LNCaP clone FGC (cell line): Measurements from ENCODE around the gene DLX5.

ENCODE experiments used
- DNase-seq: peaks from one replicate; pipeline ENCODE4 v3.0.0-alpha.2; 2011; ENCODE audit warnings: low read depth
- H3K4me3 ChIP-seq: 2 replicates; pipeline ENCODE4 v1.5.1; 2011; ENCODE audit warnings: mild to moderate bottlenecking, low read depth, low read length, control low read depth
- CTCF ChIP-seq: IDR thresholded peaks from 2 replicates; pipeline ENCODE4 v1.5.1; 2012; ENCODE audit warnings: mild to moderate bottlenecking; ENCODE audit not compliant: control insufficient read depth, insufficient read depth; ENCODE audit errors: extremely low read depth

DLX5 gene

GRCh38 chr7:96982586-96982985 is 42.0 kb downstream of the DLX5 start:
- no peak for DNase-seq
- TF ChIP-seq CTCF: no peak
- H3K4me3 ChIP-seq: no peak overlapping the region

GRCh38 chr7:96979551-96980276 is 44.9 kb downstream of the DLX5 start:
- H3K4me3 ChIP-seq: no peak overlapping the region
- no peak for DNase-seq
- TF ChIP-seq CTCF: no peak

GRCh38 chr7:96977445-96977844 is 47.2 kb downstream of the DLX5 start:
- no peak for DNase-seq
- no peak overlapping the region for H3K4me3 ChIP-seq
- no peak for TF ChIP-seq CTCF

- TF ChIP-seq CTCF: no peak
- DNase-seq: no peak
- no peak overlapping the region for H3K4me3 ChIP-seq
These were observed 48.5 kb downstream of the DLX5 start for GRCh38 chr7:96976106-96976505.

GRCh38 chr7:96973986-96974385 is 50.6 kb downstream of the DLX5 start:
- DNase-seq: no peak
- no peak for TF ChIP-seq CTCF
- no peak overlapping the region for H3K4me3 ChIP-seq

- no peak for TF ChIP-seq CTCF
- DNase-seq: no peak
- no peak overlapping the region for H3K4me3 ChIP-seq
These were observed 53.9 kb downstream of the DLX5 start for GRCh38 chr7:96970739-96971138.
